Measurements from ENCODE around the gene DPM2.

DNA sequence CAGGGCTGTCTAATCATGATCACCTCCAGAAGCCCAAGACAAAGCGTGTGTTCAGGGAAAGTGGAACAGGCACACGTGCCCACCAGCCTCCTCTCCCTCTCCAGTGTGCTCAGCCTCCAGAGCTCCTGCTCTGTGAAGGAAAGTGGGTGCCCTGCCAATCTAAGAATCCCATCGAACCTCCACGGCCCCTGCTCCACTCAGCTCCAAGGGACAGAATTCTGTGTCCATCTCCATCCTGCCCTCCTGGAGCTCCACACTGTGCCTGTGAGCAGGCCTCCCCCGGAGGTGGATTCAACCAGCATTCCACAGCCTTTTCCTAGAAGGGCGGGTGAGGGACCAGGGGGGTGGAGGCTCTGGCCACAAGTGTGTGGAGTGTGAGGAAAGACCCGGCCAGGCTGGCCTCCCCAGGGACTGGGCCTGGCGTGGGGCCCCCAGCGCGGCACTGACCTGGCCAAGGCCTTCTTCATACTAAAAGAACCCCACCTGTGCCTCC, 37.2 kb upstream of the DPM2 start:
- TF ChIP-seq, protein P1, sequence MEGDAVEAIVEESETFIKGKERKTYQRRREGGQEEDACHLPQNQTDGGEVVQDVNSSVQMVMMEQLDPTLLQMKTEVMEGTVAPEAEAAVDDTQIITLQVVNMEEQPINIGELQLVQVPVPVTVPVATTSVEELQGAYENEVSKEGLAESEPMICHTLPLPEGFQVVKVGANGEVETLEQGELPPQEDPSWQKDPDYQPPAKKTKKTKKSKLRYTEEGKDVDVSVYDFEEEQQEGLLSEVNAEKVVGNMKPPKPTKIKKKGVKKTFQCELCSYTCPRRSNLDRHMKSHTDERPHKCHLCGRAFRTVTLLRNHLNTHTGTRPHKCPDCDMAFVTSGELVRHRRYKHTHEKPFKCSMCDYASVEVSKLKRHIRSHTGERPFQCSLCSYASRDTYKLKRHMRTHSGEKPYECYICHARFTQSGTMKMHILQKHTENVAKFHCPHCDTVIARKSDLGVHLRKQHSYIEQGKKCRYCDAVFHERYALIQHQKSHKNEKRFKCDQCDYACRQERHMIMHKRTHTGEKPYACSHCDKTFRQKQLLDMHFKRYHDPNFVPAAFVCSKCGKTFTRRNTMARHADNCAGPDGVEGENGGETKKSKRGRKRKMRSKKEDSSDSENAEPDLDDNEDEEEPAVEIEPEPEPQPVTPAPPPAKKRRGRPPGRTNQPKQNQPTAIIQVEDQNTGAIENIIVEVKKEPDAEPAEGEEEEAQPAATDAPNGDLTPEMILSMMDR (IDR thresholded peaks at IDR 0.05) = no peak
- no peak for TF ChIP-seq POLR2A (IDR thresholded peaks at IDR 0.05)

All from thyroid gland (tissue), 4 donors.